ENCODE data around the gene RAD51B.

RAD51B gene

GRCh38 chr14:68520637-68521556, 701.3 kb downstream of the RAD51B start:
- no peaks in the 10 kb centered on the region for H3K9me3 ChIP-seq (ENCODE audit: control insufficient read depth in 5 of 5, low read length in 5 of 5)
- peak overlapping the region; percentile 83 for H3K27ac ChIP-seq (ENCODE audit: low read depth, low read length)
- H3K9ac ChIP-seq (ENCODE audit: low read length in 5 of 5): no peak overlapping the region
- H3K36me3 ChIP-seq (ENCODE audit: control insufficient read depth in 5 of 5, insufficient read depth in 5 of 5, low read length in 5 of 5): no peaks in the 10 kb centered on the region
- no peaks in the 10 kb centered on the region for H3K27me3 ChIP-seq (ENCODE audit: control insufficient read depth in 5 of 5, insufficient read depth in 4 of 5, low read length in 5 of 5)
- no peak overlapping the region for H3K4me3 ChIP-seq (ENCODE audit: low read depth in 1 of 5, low read length in 5 of 5)
- H3K4me1 ChIP-seq (ENCODE audit: control insufficient read depth in 5 of 5, insufficient read depth in 5 of 5, low read length in 5 of 5): peaks cover 22 to 76% (median 62%) of the 10 kb centered on the region in 5 donors

- no peaks in the 10 kb centered on the region for H3K36me3 ChIP-seq (ENCODE audit: control insufficient read depth in 5 of 5, insufficient read depth in 5 of 5, low read length in 5 of 5)
- H3K27ac ChIP-seq (ENCODE audit: low read depth, low read length): peak overlapping the region; percentile 83
- H3K27me3 ChIP-seq (ENCODE audit: control insufficient read depth in 5 of 5, insufficient read depth in 4 of 5, low read length in 5 of 5): no peaks in the 10 kb centered on the region
- H3K9me3 ChIP-seq (ENCODE audit: control insufficient read depth in 5 of 5, low read length in 5 of 5): no peaks in the 10 kb centered on the region
- peak overlapping the region in 1 of 5 donors; percentile 14 for H3K9ac ChIP-seq (ENCODE audit: low read length in 5 of 5)
- peaks cover 22 to 72% (median 64%) of the 10 kb centered on the region in 5 donors for H3K4me1 ChIP-seq (ENCODE audit: control insufficient read depth in 5 of 5, insufficient read depth in 5 of 5, low read length in 5 of 5)
- no peak overlapping the region for H3K4me3 ChIP-seq (ENCODE audit: low read depth in 1 of 5, low read length in 5 of 5)
Measured at GRCh38 chr14:68521557-68521901, 702.0 kb downstream of the RAD51B start.

- no peaks in the 10 kb centered on the region for H3K36me3 ChIP-seq (ENCODE audit: control insufficient read depth in 5 of 5, insufficient read depth in 5 of 5, low read length in 5 of 5)
- H3K4me3 ChIP-seq (ENCODE audit: low read depth in 1 of 5, low read length in 5 of 5): no peak overlapping the region
- H3K9me3 ChIP-seq (ENCODE audit: control insufficient read depth in 5 of 5, low read length in 5 of 5): no peaks in the 10 kb centered on the region
- H3K4me1 ChIP-seq (ENCODE audit: control insufficient read depth in 5 of 5, insufficient read depth in 5 of 5, low read length in 5 of 5): peaks cover 22 to 67% (median 59%) of the 10 kb centered on the region in 5 donors
- peak overlapping the region; percentile 83 for H3K27ac ChIP-seq (ENCODE audit: low read depth, low read length)
- H3K27me3 ChIP-seq (ENCODE audit: control insufficient read depth in 5 of 5, insufficient read depth in 4 of 5, low read length in 5 of 5): no peaks in the 10 kb centered on the region
- H3K9ac ChIP-seq (ENCODE audit: low read length in 5 of 5): peak overlapping the region in 1 of 5 donors; percentile 14
Measured at GRCh38 chr14:68521961-68522509, 702.5 kb downstream of the RAD51B start.

- H3K4me1 ChIP-seq (ENCODE audit: control insufficient read depth in 5 of 5, insufficient read depth in 5 of 5, low read length in 5 of 5): peaks cover 22 to 67% (median 58%) of the 10 kb centered on the region in 5 donors
- H3K4me3 ChIP-seq (ENCODE audit: low read depth in 1 of 5, low read length in 5 of 5): no peak overlapping the region
- H3K36me3 ChIP-seq (ENCODE audit: control insufficient read depth in 5 of 5, insufficient read depth in 5 of 5, low read length in 5 of 5): no peaks in the 10 kb centered on the region
- H3K9me3 ChIP-seq (ENCODE audit: control insufficient read depth in 5 of 5, low read length in 5 of 5): no peaks in the 10 kb centered on the region
- H3K27ac ChIP-seq (ENCODE audit: low read depth, low read length): peak overlapping the region; percentile 83
- no peaks in the 10 kb centered on the region for H3K27me3 ChIP-seq (ENCODE audit: control insufficient read depth in 5 of 5, insufficient read depth in 4 of 5, low read length in 5 of 5)
- peak overlapping the region in 1 of 5 donors; percentile 25 for H3K9ac ChIP-seq (ENCODE audit: low read length in 5 of 5)
Measured at GRCh38 chr14:68522510-68523325, 703.1 kb downstream of the RAD51B start.

- H3K9me3 ChIP-seq (ENCODE audit: control insufficient read depth in 5 of 5, low read length in 5 of 5): no peaks in the 10 kb centered on the region
- peak overlapping the region; percentile 83 for H3K27ac ChIP-seq (ENCODE audit: low read depth, low read length)
- H3K4me1 ChIP-seq (ENCODE audit: control insufficient read depth in 5 of 5, insufficient read depth in 5 of 5, low read length in 5 of 5): peaks cover 18 to 66% (median 54%) of the 10 kb centered on the region in 5 donors
- no peaks in the 10 kb centered on the region for H3K36me3 ChIP-seq (ENCODE audit: control insufficient read depth in 5 of 5, insufficient read depth in 5 of 5, low read length in 5 of 5)
- H3K27me3 ChIP-seq (ENCODE audit: control insufficient read depth in 5 of 5, insufficient read depth in 4 of 5, low read length in 5 of 5): no peaks in the 10 kb centered on the region
- H3K9ac ChIP-seq (ENCODE audit: low read length in 5 of 5): peak overlapping the region in 1 of 5 donors; percentile 25
- H3K4me3 ChIP-seq (ENCODE audit: low read depth in 1 of 5, low read length in 5 of 5): no peak overlapping the region
Measured at GRCh38 chr14:68523326-68523610, 703.7 kb downstream of the RAD51B start.

- Histone ChIP-seq H3K27ac (ENCODE audit: low read depth, low read length) (peak overlapping the region; percentile 83), H3K27me3 (ENCODE audit: control insufficient read depth in 5 of 5, insufficient read depth in 4 of 5, low read length in 5 of 5) (no peaks in the 10 kb centered on the region), H3K4me1 (ENCODE audit: control insufficient read depth in 5 of 5, insufficient read depth in 5 of 5, low read length in 5 of 5) (peaks cover 11 to 57% (median 47%) of the 10 kb centered on the region in 5 donors), H3K4me3 (ENCODE audit: low read depth in 1 of 5, low read length in 5 of 5) (peak overlapping the region in 1 of 5 donors; percentile 17), H3K9ac (ENCODE audit: low read length in 5 of 5) (no peak overlapping the region), H3K9me3 (ENCODE audit: control insufficient read depth in 5 of 5, low read length in 5 of 5) (no peaks in the 10 kb centered on the region), H3K36me3 (ENCODE audit: control insufficient read depth in 5 of 5, insufficient read depth in 5 of 5, low read length in 5 of 5) (no peaks in the 10 kb centered on the region)
Measured at GRCh38 chr14:68523989-68524725, 704.6 kb downstream of the RAD51B start.

GRCh38 chr14:68525516-68525915, 705.9 kb downstream of the RAD51B start:
- H3K9me3 ChIP-seq (ENCODE audit: control insufficient read depth in 5 of 5, low read length in 5 of 5): peaks cover 0 to 8% (median 0%) of the 10 kb centered on the region in 5 donors

GRCh38 chr14:68526512-68527091, 707.0 kb downstream of the RAD51B start:
- Histone ChIP-seq H3K4me3 (ENCODE audit: low read depth in 1 of 5, low read length in 5 of 5) (no peak overlapping the region), H3K4me1 (ENCODE audit: control insufficient read depth in 5 of 5, insufficient read depth in 5 of 5, low read length in 5 of 5) (peaks cover 11 to 41% (median 32%) of the 10 kb centered on the region in 5 donors), H3K36me3 (ENCODE audit: control insufficient read depth in 5 of 5, insufficient read depth in 5 of 5, low read length in 5 of 5) (peaks cover 0 to 3% (median 0%) of the 10 kb centered on the region in 5 donors), H3K27me3 (ENCODE audit: control insufficient read depth in 5 of 5, insufficient read depth in 4 of 5, low read length in 5 of 5) (no peaks in the 10 kb centered on the region), H3K9me3 (ENCODE audit: control insufficient read depth in 5 of 5, low read length in 5 of 5) (peaks cover 0 to 9% (median 3%) of the 10 kb centered on the region in 5 donors), H3K27ac (ENCODE audit: low read depth, low read length) (no peak overlapping the region), H3K9ac (ENCODE audit: low read length in 5 of 5) (no peak overlapping the region)

More at GRCh38 chr14:68525516-68525915, 705.9 kb downstream of the RAD51B start:
- H3K4me3 ChIP-seq (ENCODE audit: low read depth in 1 of 5, low read length in 5 of 5): no peak overlapping the region
- H3K4me1 ChIP-seq (ENCODE audit: control insufficient read depth in 5 of 5, insufficient read depth in 5 of 5, low read length in 5 of 5): peaks cover 11 to 48% (median 38%) of the 10 kb centered on the region in 5 donors
- no peak overlapping the region for H3K9ac ChIP-seq (ENCODE audit: low read length in 5 of 5)
- H3K27ac ChIP-seq (ENCODE audit: low read depth, low read length): no peak overlapping the region
- no peaks in the 10 kb centered on the region for H3K27me3 ChIP-seq (ENCODE audit: control insufficient read depth in 5 of 5, insufficient read depth in 4 of 5, low read length in 5 of 5)
- no peaks in the 10 kb centered on the region for H3K36me3 ChIP-seq (ENCODE audit: control insufficient read depth in 5 of 5, insufficient read depth in 5 of 5, low read length in 5 of 5)

- peaks cover 2 to 9% (median 3%) of the 10 kb centered on the region in 5 donors for H3K9me3 ChIP-seq (ENCODE audit: control insufficient read depth in 5 of 5, low read length in 5 of 5)
- H3K36me3 ChIP-seq (ENCODE audit: control insufficient read depth in 5 of 5, insufficient read depth in 5 of 5, low read length in 5 of 5): peaks cover 0 to 3% (median 0%) of the 10 kb centered on the region in 5 donors
- no peak overlapping the region for H3K9ac ChIP-seq (ENCODE audit: low read length in 5 of 5)
- H3K27me3 ChIP-seq (ENCODE audit: control insufficient read depth in 5 of 5, insufficient read depth in 4 of 5, low read length in 5 of 5): no peaks in the 10 kb centered on the region
- peaks cover 11 to 34% (median 24%) of the 10 kb centered on the region in 5 donors for H3K4me1 ChIP-seq (ENCODE audit: control insufficient read depth in 5 of 5, insufficient read depth in 5 of 5, low read length in 5 of 5)
- H3K27ac ChIP-seq (ENCODE audit: low read depth, low read length): no peak overlapping the region
- no peak overlapping the region for H3K4me3 ChIP-seq (ENCODE audit: low read depth in 1 of 5, low read length in 5 of 5)
Measured at GRCh38 chr14:68527329-68527851, 707.8 kb downstream of the RAD51B start.
